Kidney epithelial cell (primary cell): Measurements from ENCODE around the gene DLG3. TPM values are rescaled to one million over a fixed set of nuclear protein-coding genes. Genes with fewer than 3 reads are reported as not detected.
A peak's percentile ranks its signal among the peaks of the same experiment; 100 is the strongest.

ENCODE experiments used
- DNase-seq: peaks from one replicate; pipeline ENCODE4 v3.0.0-alpha.2; 2010; ENCODE audit warnings: low read depth
- H3K27me3 ChIP-seq: 2 replicates; pipeline ENCODE4 v1.6.0; 2011; ENCODE audit warnings: low read length; ENCODE audit not compliant: control insufficient read depth, insufficient read depth
- H3K36me3 ChIP-seq: 2 replicates; pipeline ENCODE4 v1.5.1; 2011; ENCODE audit warnings: low read length; ENCODE audit not compliant: control insufficient read depth, insufficient read depth
- H3K4me3 ChIP-seq: 2 replicates; pipeline ENCODE4 v1.5.1; 2011; ENCODE audit warnings: low read depth, mild to moderate bottlenecking, control low read depth, low read length
- CTCF ChIP-seq: IDR thresholded peaks from 2 replicates; pipeline ENCODE4 v1.5.1; 2011; ENCODE audit warnings: mild to moderate bottlenecking, moderate library complexity, low read length, control low read depth, inconsistent platforms; ENCODE audit not compliant: insufficient read depth, poor library complexity, severe bottlenecking
- total RNA-seq: library from RNA; depleted of rRNA; stranded (reverse); fragments of >200 nt; gene quantifications from 2 replicates; pipeline ENCODE4 v1.2.3, GENCODE V29; 2015

DLG3 gene
- total RNA-seq, 1 donor from 2014 or later = 37.6 TPM

DNA sequence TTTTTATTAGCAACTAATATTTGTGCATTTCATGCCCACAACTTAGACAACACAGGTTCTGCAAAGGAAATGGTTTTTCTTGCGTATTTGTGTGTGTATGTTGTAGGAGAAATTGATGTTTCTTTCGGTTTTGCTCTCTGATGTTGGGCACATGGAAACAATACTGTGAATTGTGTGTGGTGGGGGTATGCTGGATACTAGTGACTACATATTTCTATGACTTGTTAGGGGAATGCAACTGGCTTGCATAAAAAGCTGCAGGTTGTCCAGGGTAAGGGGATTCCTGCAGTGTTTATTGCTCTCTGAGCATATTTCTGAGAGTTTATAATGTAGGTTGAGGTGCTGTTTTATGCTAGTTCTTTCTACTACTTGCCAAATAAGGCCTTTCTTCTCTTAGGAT, 11.6 kb downstream of the DLG3 start:
- no peak for TF ChIP-seq CTCF
- DNase-seq = no peak
- no peaks in the 10 kb centered on the region for H3K36me3 ChIP-seq
- peak overlapping the region; percentile 61 for H3K4me3 ChIP-seq
- no peaks in the 10 kb centered on the region for H3K27me3 ChIP-seq

- no peaks in the 10 kb centered on the region for H3K27me3 ChIP-seq
- H3K4me3 ChIP-seq = no peak overlapping the region
- DNase-seq = no peak
- TF ChIP-seq CTCF = no peak
- H3K36me3 ChIP-seq = no peaks in the 10 kb centered on the region
Measured at GRCh38 chrX:70461026-70461425, 16.4 kb downstream of the DLG3 start.

- Histone ChIP-seq H3K36me3 (no peaks in the 10 kb centered on the region), H3K4me3 (no peak overlapping the region), H3K27me3 (no peaks in the 10 kb centered on the region)
- DNase-seq = no peak
- TF ChIP-seq CTCF = no peak
Measured at GRCh38 chrX:70464051-70464450, 19.4 kb downstream of the DLG3 start.

DNA sequence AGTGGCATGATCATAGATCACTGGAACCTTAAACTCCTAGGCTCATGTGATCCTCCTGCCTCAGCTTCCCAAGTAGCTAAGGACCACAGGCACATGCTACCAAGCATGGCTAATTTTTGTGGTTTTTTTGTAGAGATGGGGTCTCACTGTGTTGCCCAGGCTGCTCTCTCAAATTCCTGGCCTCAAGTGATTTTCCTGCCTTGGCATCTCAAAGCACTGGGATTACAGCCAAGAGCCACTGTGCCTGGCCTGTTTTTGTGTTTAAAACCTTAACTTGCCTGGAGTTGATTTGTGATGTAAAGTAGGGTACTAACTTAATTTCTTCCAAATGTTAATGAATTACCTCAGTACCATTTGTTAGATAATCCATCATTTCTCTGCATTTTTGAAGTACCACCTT, 22.3 kb downstream of the DLG3 start:
- no peak overlapping the region for H3K4me3 ChIP-seq
- H3K36me3 ChIP-seq = no peaks in the 10 kb centered on the region
- TF ChIP-seq CTCF = no peak
- DNase-seq = no peak
- H3K27me3 ChIP-seq = no peaks in the 10 kb centered on the region

DNA sequence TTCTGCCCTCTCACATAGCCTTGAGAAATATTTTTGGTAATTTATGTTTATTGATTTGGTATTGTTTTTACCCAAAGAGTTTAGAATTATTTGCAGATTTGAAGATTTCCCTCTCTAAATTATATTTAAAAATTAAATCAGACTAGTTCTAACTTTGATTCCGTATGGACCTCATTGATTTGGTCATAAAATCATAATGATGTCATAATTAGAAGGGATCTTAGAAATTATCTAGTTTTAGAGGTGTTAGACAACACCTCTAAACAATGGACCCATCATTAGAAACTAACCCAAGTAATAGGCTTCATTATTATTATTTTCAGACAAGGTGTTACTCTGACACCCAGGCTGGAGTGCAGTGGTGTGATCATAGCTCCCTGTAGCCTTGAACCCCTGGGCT, 24.1 kb downstream of the DLG3 start:
- DNase-seq = no peak
- no peak overlapping the region for H3K4me3 ChIP-seq
- H3K27me3 ChIP-seq = no peaks in the 10 kb centered on the region
- no peaks in the 10 kb centered on the region for H3K36me3 ChIP-seq
- no peak for TF ChIP-seq CTCF

DNA sequence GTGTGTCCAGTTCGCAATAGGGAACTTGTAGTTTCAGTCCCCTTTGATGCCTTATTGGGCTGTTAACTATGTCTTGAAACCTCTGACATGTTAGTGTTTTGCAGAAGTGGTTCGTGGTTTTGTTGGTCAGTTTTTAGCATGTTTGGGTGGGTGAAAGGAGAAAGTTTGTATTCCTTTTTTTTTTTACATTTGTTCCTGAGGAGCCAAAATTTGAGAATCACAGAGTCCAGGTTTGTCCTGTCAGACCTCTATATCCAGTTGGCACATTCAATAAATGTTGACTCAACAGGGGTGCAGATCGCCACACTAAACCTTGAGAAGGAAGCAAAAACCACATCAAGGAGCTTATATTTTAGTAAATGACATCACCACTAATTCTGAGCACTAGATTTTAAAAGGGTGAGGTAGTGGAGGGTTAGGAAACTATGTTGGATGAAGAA, 26.2 kb downstream of the DLG3 start:
- Histone ChIP-seq H3K4me3 (no peak overlapping the region), H3K36me3 (no peaks in the 10 kb centered on the region), H3K27me3 (no peaks in the 10 kb centered on the region)
- no peak for TF ChIP-seq CTCF
- no peak for DNase-seq
